Nephron (organoid): ENCODE data around the gene PSME3.

ENCODE experiments used
- H3K27ac Mint-ChIP-seq, 3 experiments: 2 replicates each; pipeline ENCODE4 v1.8.0; 2020; ENCODE audit warnings: mixed read lengths in 3 of 3, mild to moderate bottlenecking in 2 of 3, moderate library complexity in 1 of 3
- H3K27me3 Mint-ChIP-seq: 2 replicates; pipeline ENCODE4 v1.8.0; 2021; ENCODE audit warnings: low read depth, mild to moderate bottlenecking, moderate library complexity, mixed read lengths
- H3K36me3 Mint-ChIP-seq: 2 replicates; pipeline ENCODE4 v1.8.0; 2020; ENCODE audit warnings: low read depth, mixed read lengths
- H3K4me1 Mint-ChIP-seq: 2 replicates; pipeline ENCODE4 v1.8.0; 2020; ENCODE audit warnings: mixed read lengths
- H3K4me3 Mint-ChIP-seq, 3 experiments: 2 replicates each; pipeline ENCODE4 v1.8.0; 2020; ENCODE audit warnings: mild to moderate bottlenecking in 3 of 3, mixed read lengths in 3 of 3, moderate library complexity in 2 of 3
- H3K9me3 Mint-ChIP-seq: 2 replicates; pipeline ENCODE4 v1.8.0; 2020; ENCODE audit warnings: mixed read lengths
- TF ChIP-seq, protein P1 (sequence below), 3 experiments: fragments of 200-600 bp; sonication (generic); IDR thresholded peaks; one replicate each; pipeline ENCODE4 v1.5.0; 2021; ENCODE audit warnings: antibody characterized with exemption in 3 of 3; ENCODE audit not compliant: unreplicated experiment in 3 of 3

The PSME3 gene

DNA sequence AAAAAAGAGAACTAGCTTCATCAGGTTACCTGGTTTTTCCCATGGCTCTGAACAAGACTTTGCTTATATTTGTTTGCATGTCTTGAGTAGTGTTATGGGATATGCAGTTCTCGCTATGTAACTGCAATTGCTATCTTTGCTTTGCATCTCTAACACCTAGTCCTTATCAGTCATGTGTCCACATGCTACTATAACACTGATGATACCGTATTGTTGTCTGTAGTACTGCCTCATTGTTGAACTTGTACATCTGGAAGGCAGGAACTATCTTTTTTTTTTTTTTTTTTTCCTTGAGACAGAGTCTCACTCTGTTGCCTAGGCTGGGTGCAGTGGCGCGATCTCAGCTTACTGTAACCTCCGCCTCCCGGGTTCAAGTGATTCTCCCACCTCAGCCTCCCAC is 2.5 kb downstream of the PSME3 start:
- H3K36me3 Mint-ChIP-seq, result peaks cover 36% of the 10 kb centered on the region
- H3K4me3 Mint-ChIP-seq, result peak overlapping the region; percentile 50 to 75 (median 59)
- H3K4me1 Mint-ChIP-seq, result peaks cover 20% of the 10 kb centered on the region
- no peaks in the 10 kb centered on the region for H3K9me3 Mint-ChIP-seq
- no peak overlapping the region for H3K27ac Mint-ChIP-seq
- H3K27me3 Mint-ChIP-seq, result no peaks in the 10 kb centered on the region
- TF ChIP-seq, protein P1, sequence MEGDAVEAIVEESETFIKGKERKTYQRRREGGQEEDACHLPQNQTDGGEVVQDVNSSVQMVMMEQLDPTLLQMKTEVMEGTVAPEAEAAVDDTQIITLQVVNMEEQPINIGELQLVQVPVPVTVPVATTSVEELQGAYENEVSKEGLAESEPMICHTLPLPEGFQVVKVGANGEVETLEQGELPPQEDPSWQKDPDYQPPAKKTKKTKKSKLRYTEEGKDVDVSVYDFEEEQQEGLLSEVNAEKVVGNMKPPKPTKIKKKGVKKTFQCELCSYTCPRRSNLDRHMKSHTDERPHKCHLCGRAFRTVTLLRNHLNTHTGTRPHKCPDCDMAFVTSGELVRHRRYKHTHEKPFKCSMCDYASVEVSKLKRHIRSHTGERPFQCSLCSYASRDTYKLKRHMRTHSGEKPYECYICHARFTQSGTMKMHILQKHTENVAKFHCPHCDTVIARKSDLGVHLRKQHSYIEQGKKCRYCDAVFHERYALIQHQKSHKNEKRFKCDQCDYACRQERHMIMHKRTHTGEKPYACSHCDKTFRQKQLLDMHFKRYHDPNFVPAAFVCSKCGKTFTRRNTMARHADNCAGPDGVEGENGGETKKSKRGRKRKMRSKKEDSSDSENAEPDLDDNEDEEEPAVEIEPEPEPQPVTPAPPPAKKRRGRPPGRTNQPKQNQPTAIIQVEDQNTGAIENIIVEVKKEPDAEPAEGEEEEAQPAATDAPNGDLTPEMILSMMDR (IDR thresholded peaks at IDR 0.05; ENCODE audit: unreplicated experiment in 3 of 3), result no peak

DNA sequence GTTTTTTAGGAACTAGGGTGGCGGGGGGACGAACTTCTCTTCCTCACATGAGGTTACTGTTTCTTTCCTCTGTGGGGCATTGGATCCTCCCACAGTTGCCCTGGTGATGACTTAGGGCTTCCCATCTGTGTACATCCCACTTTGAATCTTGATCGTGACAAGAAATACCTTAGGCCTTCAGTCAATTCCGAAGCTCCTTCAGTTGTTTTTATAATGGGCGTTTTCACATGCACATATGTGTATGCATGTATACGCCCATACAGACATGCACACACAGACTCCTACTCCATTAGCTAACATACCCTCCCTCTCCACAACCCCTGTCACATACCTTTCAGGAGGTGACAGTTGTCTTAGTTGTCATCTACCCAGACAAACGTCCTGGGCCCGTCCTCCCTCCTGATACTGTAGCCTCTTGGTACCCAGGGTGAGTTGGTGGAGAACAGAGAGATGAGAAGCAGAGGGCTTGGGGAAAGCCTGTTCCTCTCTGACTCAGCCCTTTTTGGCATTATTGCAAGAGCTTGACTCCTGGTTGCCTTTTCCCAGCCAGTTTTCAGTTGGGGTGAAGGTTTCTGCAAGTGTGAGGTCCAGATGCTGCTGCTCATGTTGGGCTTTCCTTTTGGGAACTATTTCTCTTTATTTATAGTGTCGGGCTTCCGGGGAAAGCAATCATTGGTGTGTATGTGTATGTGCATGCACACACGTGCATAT is 8.9 kb downstream of the PSME3 start:
- TF ChIP-seq, protein P1 (IDR thresholded peaks at IDR 0.05; ENCODE audit: unreplicated experiment in 3 of 3), result no peak
- H3K27me3 Mint-ChIP-seq, result no peaks in the 10 kb centered on the region
- H3K9me3 Mint-ChIP-seq, result no peaks in the 10 kb centered on the region
- H3K36me3 Mint-ChIP-seq, result peaks cover 43% of the 10 kb centered on the region
- H3K27ac Mint-ChIP-seq, result no peak overlapping the region
- no peaks in the 10 kb centered on the region for H3K4me1 Mint-ChIP-seq
- H3K4me3 Mint-ChIP-seq, result no peak overlapping the region

DNA sequence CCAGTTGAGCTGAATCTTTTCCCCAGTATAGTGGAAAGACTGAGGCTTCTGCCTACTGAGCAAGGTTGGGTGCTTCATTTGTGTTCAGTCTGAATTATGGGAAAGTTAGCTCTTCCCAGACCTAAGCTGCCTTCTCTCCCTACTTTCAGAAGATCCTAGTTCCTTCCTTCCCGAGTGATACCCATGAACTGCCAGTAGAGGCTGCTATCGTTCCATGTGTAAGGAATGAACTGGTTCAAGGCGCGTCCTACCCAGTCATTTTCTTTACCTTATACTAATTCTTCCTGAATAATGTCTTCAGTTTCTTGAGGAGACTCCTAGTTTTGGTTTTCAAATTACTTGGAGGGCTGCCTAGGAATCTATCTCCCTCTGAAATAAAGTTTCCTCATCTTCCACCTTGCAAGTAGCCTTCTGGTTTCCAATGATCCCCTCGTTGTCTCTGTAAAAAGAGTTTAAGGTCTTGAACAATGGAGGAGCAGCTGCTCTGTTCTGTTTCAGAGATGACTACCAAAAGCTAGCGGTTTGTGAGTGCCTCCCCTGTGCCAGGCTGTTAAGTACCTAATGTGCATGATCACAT is 10.2 kb downstream of the PSME3 start:
- H3K4me1 Mint-ChIP-seq, result no peaks in the 10 kb centered on the region
- no peaks in the 10 kb centered on the region for H3K9me3 Mint-ChIP-seq
- TF ChIP-seq, protein P1 (IDR thresholded peaks at IDR 0.05; ENCODE audit: unreplicated experiment in 3 of 3), result peak; percentile 84 to 95 (median 88)
- peaks cover 34% of the 10 kb centered on the region for H3K36me3 Mint-ChIP-seq
- no peak overlapping the region for H3K27ac Mint-ChIP-seq
- H3K27me3 Mint-ChIP-seq, result no peaks in the 10 kb centered on the region
- no peak overlapping the region for H3K4me3 Mint-ChIP-seq

DNA sequence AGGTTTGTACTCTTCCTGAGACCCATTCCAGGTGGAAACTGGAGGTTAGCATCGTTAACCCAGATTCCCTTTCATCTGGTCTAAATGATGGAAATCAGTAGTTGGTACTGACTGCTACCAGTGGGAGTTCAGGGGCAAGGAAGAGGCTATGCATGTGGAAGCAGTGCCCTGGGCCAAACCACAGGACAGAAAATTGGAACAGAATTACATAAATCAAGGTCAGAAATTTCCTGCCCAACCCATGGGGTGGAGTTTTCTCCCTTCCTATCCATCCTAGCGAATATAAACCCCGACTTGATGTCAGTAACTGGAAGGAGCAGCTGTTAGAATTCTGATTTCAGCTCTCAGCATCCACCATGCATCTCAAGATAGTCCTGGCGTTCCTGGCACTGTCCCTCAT is 11.1 kb downstream of the PSME3 start, which contains the start of gene AOC2:
Gene AOC2, plus strand, starts transcription at position 310 of the 400 bp plus-strand sequence. Its CDS starts 47 bp downstream, at position 357.
- Mint-ChIP-seq H3K9me3 (no peaks in the 10 kb centered on the region), H3K27ac (no peak within 1 kb of the TSS)
- TF ChIP-seq, protein P1 (IDR thresholded peaks at IDR 0.05; ENCODE audit: unreplicated experiment in 3 of 3), result no peak

DNA sequence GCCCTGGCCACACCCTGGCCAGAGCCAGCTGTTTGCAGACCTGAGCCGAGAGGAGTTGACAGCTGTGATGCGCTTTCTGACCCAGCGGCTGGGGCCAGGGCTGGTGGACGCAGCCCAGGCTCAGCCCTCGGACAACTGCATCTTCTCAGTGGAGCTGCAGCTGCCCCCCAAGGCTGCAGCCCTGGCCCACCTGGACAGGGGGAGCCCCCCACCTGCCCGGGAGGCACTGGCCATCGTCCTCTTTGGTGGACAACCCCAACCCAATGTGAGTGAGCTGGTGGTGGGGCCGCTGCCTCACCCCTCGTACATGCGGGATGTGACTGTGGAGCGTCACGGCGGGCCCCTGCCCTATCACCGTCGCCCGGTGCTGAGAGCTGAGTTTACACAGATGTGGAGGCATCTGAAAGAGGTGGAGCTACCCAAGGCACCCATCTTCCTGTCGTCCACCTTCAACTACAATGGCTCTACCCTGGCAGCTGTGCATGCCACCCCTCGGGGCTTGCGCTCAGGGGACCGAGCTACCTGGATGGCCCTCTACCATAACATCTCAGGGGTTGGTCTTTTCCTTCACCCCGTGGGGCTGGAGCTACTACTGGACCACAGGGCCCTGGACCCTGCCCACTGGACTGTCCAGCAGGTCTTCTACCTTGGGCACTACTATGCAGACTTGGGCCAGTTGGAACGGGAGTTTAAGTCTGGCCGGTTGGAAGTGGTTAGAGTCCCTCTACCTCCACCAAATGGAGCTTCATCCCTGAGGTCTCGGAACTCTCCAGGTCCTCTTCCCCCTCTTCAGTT is 11.8 kb downstream of the PSME3 start:
- Mint-ChIP-seq H3K4me1 (peaks cover under 1% of the 10 kb centered on the region), H3K36me3 (peaks cover 22% of the 10 kb centered on the region), H3K27me3 (no peaks in the 10 kb centered on the region), H3K4me3 (no peak overlapping the region), H3K27ac (no peak overlapping the region), H3K9me3 (no peaks in the 10 kb centered on the region)
- TF ChIP-seq, protein P1 (IDR thresholded peaks at IDR 0.05; ENCODE audit: unreplicated experiment in 3 of 3), result no peak

More for the DNA sequence above, 11.1 kb downstream of the PSME3 start, which contains the start of gene AOC2:
- H3K27me3 Mint-ChIP-seq, result no peaks in the 10 kb centered on the region
- no peaks in the 10 kb centered on the region for H3K4me1 Mint-ChIP-seq
- no peak within 1 kb of the TSS for H3K4me3 Mint-ChIP-seq
- peaks cover 26% of the 10 kb centered on the region for H3K36me3 Mint-ChIP-seq
